Mesenchymal stem cell (in vitro differentiated cells and primary cell): ENCODE measurements around the gene RMND1.

Experiments
- DNase-seq: peaks from one replicate; pipeline ENCODE4 v3.0.0-alpha.2; 2013
- H2AFZ ChIP-seq: one replicate; pipeline ENCODE4 v1.6.1; 2013; ENCODE audit warnings: low read depth, mild to moderate bottlenecking, control low read depth, inconsistent platforms, low read length, moderate library complexity
- H2AK5ac ChIP-seq: 2 replicates; pipeline ENCODE4 v1.6.1; 2013; ENCODE audit warnings: low read length, moderate library complexity, mild to moderate bottlenecking, inconsistent platforms; ENCODE audit not compliant: severe bottlenecking
- H2BK120ac ChIP-seq: one replicate; pipeline ENCODE4 v1.6.1; 2013; ENCODE audit warnings: low read depth, mild to moderate bottlenecking, inconsistent platforms, low read length, moderate library complexity
- H2BK12ac ChIP-seq, 2 experiments: one replicate each; pipeline ENCODE4 v1.6.1; 2013; ENCODE audit warnings: inconsistent platforms in 2 of 2, low read length in 2 of 2, mild to moderate bottlenecking in 2 of 2, moderate library complexity in 2 of 2, control low read depth in 1 of 2
- H2BK15ac ChIP-seq: one replicate; pipeline ENCODE4 v1.6.1; 2013; ENCODE audit warnings: mild to moderate bottlenecking, low read depth, inconsistent platforms; ENCODE audit not compliant: poor library complexity, severe bottlenecking
- H2BK5ac ChIP-seq: 2 replicates; pipeline ENCODE4 v1.6.1; 2013; ENCODE audit warnings: low read depth, mild to moderate bottlenecking, low read length, control low read depth, inconsistent platforms; ENCODE audit not compliant: poor library complexity, severe bottlenecking
- H3K14ac ChIP-seq, 2 experiments: one replicate each; pipeline ENCODE4 v1.6.1; 2013; ENCODE audit warnings: inconsistent platforms in 2 of 2, low read length in 2 of 2, control low read depth in 1 of 2, mild to moderate bottlenecking in 1 of 2, moderate library complexity in 1 of 2
- H3K18ac ChIP-seq, 2 experiments: one replicate each; pipeline ENCODE4 v1.6.1; 2013; ENCODE audit warnings: inconsistent platforms in 2 of 2, low read length in 2 of 2, control low read depth in 1 of 2, low read depth in 1 of 2, mild to moderate bottlenecking in 1 of 2
- H3K23ac ChIP-seq, 2 experiments: one replicate each; pipeline ENCODE4 v1.6.1; 2013; ENCODE audit warnings: inconsistent platforms in 2 of 2, low read length in 2 of 2, mild to moderate bottlenecking in 2 of 2, moderate library complexity in 2 of 2, control low read depth in 1 of 2
- H3K27ac ChIP-seq: 2 replicates; pipeline ENCODE4 v1.5.1; 2013; ENCODE audit warnings: mild to moderate bottlenecking, moderate library complexity, low read length, control low read depth, inconsistent platforms; ENCODE audit not compliant: poor library complexity, severe bottlenecking
- H3K27me3 ChIP-seq, 2 experiments: 2 replicates each; pipeline versions ENCODE4 v1.6.1 to v1.7.0; 2013; ENCODE audit warnings: low read length in 2 of 2, mild to moderate bottlenecking in 2 of 2, moderate library complexity in 2 of 2, control low read depth in 1 of 2, inconsistent platforms in 1 of 2; ENCODE audit not compliant: control insufficient read depth in 1 of 2, insufficient read depth in 1 of 2
- H3K36me3 ChIP-seq, 2 experiments: 2 replicates each; pipeline versions ENCODE4 v1.6.1 to v1.7.0; 2013; ENCODE audit warnings: low read length in 2 of 2, control low read depth in 1 of 2, inconsistent platforms in 1 of 2, low read depth in 1 of 2, mild to moderate bottlenecking in 1 of 2; ENCODE audit not compliant: insufficient read depth in 2 of 2, control insufficient read depth in 1 of 2
- H3K4ac ChIP-seq, 2 experiments: one replicate each; pipeline ENCODE4 v1.6.1; 2013; ENCODE audit warnings: inconsistent platforms in 2 of 2, low read length in 2 of 2, mild to moderate bottlenecking in 2 of 2, moderate library complexity in 2 of 2, control low read depth in 1 of 2, low read depth in 1 of 2
- H3K4me1 ChIP-seq: 2 replicates; pipeline ENCODE4 v1.6.1; 2013; ENCODE audit warnings: low read depth, low read length, control low read depth; ENCODE audit not compliant: control insufficient read depth, insufficient read depth
- H3K4me2 ChIP-seq: 2 replicates; pipeline ENCODE4 v1.6.1; 2013; ENCODE audit warnings: low read length, mild to moderate bottlenecking, inconsistent platforms; ENCODE audit not compliant: poor library complexity, severe bottlenecking
- H3K4me3 ChIP-seq, 2 experiments: 2 replicates each; pipeline versions ENCODE4 v1.5.1 to v1.7.0; 2013; ENCODE audit warnings: low read length in 2 of 2, mild to moderate bottlenecking in 2 of 2, control low read depth in 1 of 2, low read depth in 1 of 2; ENCODE audit not compliant: insufficient read depth in 1 of 2
- H3K79me1 ChIP-seq: replicated peaks from 2 replicates; pipeline ENCODE4 v1.6.1; 2013; ENCODE audit warnings: mild to moderate bottlenecking, control low read depth, low read length, inconsistent platforms; ENCODE audit not compliant: poor library complexity, severe bottlenecking
- H3K9ac ChIP-seq: 2 replicates; pipeline ENCODE4 v1.7.0; 2013; ENCODE audit warnings: mild to moderate bottlenecking, low read length, moderate library complexity
- H3K9me3 ChIP-seq: 2 replicates; pipeline ENCODE4 v1.7.0; 2013; ENCODE audit warnings: mild to moderate bottlenecking, low read length; ENCODE audit not compliant: control insufficient read depth
- H4K8ac ChIP-seq: one replicate; pipeline ENCODE4 v1.6.1; 2013; ENCODE audit warnings: inconsistent platforms, mild to moderate bottlenecking, low read length, moderate library complexity
- H4K91ac ChIP-seq: one replicate; pipeline ENCODE4 v1.6.1; 2013; ENCODE audit warnings: mild to moderate bottlenecking, low read length, inconsistent platforms
- WGBS: methylation state at CpG from one replicate; pipeline ENCODE4 v1.1.7; 2013; ENCODE audit warnings: mixed read lengths; 5-methylcytosine and 5-hydroxymethylcytosine counted together

Gene RMND1

DNA sequence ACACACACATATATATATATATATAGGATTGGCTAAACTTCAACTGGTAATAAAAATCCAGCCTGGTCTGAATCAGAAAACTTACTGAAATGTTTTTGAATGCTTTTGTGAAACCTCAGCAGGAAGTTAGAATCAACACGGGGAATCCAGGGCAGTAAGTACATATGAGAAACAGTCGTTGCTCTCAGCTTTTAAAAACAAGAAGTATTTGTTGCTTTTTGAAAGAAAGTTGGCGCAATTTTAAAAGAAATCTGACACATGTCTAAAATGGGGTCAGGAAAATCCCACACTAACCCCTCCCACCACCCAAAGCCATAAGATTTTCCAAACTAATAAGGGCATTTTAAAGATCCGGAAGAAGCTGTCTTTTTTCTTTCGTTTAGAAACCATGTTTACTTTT, 30.4 kb upstream of the RMND1 start:
- 69% methylated on average over 4 of the region's 5 CpGs for WGBS
- no peak overlapping the region for H2AK5ac ChIP-seq
- no peaks in the 10 kb centered on the region for H3K79me1 ChIP-seq
- no peaks in the 10 kb centered on the region for H3K36me3 ChIP-seq
- H2BK12ac ChIP-seq: no peak overlapping the region
- peak overlapping the region in 1 of 2 experiments; percentile 57 for H3K4me3 ChIP-seq
- no peak for DNase-seq
- H2AFZ ChIP-seq: no peak overlapping the region
- H3K9me3 ChIP-seq: no peaks in the 10 kb centered on the region
- H2BK120ac ChIP-seq: no peak overlapping the region
- H2BK15ac ChIP-seq: no peak overlapping the region
- no peak overlapping the region for H3K27ac ChIP-seq
- H3K4me1 ChIP-seq: no peaks in the 10 kb centered on the region
- no peaks in the 10 kb centered on the region for H3K27me3 ChIP-seq
- no peak overlapping the region for H3K23ac ChIP-seq
- H3K4ac ChIP-seq: no peak overlapping the region
- H3K4me2 ChIP-seq: no peak overlapping the region
- H3K14ac ChIP-seq: no peak overlapping the region
- no peak overlapping the region for H4K8ac ChIP-seq
- H4K91ac ChIP-seq: no peak overlapping the region
- H2BK5ac ChIP-seq: no peak overlapping the region
- peak overlapping the region; percentile 84 for H3K9ac ChIP-seq
- no peak overlapping the region for H3K18ac ChIP-seq

DNA sequence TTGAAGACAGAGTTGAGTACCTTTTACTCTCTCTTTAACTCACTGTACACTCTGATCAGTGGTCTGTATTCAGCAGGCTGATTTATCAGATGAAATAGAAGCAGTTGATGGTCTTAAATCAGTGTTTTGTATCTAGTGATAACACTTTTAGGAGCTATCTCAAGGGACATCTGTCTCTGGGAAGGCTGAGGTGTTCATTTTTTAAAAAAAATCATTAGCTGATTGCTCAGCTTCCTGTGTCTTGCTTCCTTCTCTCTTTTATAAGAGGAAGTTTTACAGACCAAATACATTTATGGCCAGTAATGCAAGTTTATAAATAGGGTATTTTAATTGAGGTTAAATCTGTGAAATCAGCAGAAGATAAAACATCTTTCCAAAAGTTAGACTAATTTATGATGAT, 29.9 kb upstream of the RMND1 start:
- Histone ChIP-seq H3K9me3 (no peaks in the 10 kb centered on the region), H3K79me1 (no peaks in the 10 kb centered on the region), H2BK12ac (no peak overlapping the region), H4K91ac (no peak overlapping the region), H3K4ac (no peak overlapping the region), H3K4me3 (no peak overlapping the region), H3K27me3 (no peaks in the 10 kb centered on the region), H3K18ac (no peak overlapping the region), H3K4me1 (no peaks in the 10 kb centered on the region), H2BK120ac (no peak overlapping the region), H3K36me3 (no peaks in the 10 kb centered on the region), H3K9ac (peak overlapping the region; percentile 35), H3K27ac (no peak overlapping the region), H3K23ac (no peak overlapping the region), H2AK5ac (no peak overlapping the region), H2BK5ac (no peak overlapping the region), H3K14ac (no peak overlapping the region), H4K8ac (no peak overlapping the region), H2AFZ (no peak overlapping the region), H2BK15ac (no peak overlapping the region), H3K4me2 (no peak overlapping the region)
- no peak for DNase-seq

DNA sequence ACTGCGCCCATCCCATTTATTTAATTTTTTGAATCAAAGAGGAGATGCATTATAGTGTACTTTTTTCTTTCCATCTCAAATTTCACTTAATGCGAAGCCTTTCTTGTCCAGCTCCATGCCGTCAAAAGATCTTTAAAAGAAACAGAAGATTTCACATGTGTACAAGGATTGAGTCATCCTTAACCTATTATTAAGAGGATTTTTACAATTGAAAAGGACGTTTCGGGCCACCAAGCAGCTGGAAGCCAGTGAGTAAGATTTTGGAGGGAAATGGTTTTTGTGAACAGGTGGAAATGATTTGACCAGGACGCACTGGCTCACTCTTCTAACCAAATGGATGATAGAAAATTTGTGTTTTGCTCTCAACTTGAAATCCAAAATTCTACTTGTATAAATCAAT, 26.7 kb upstream of the RMND1 start:
- no peak overlapping the region for H4K91ac ChIP-seq
- no peak overlapping the region for H3K18ac ChIP-seq
- peaks cover 2% of the 10 kb centered on the region for H3K4me1 ChIP-seq
- no peaks in the 10 kb centered on the region for H3K9me3 ChIP-seq
- H3K4me3 ChIP-seq: no peak overlapping the region
- H3K27ac ChIP-seq: no peak overlapping the region
- no peak overlapping the region for H3K4me2 ChIP-seq
- no peak overlapping the region for H3K14ac ChIP-seq
- H3K4ac ChIP-seq: no peak overlapping the region
- 100% methylated on average over 2 of the region's 6 CpGs for WGBS
- H3K27me3 ChIP-seq: no peaks in the 10 kb centered on the region
- DNase-seq: no peak
- no peak overlapping the region for H4K8ac ChIP-seq
- no peaks in the 10 kb centered on the region for H3K79me1 ChIP-seq
- no peak overlapping the region for H2BK12ac ChIP-seq
- H3K36me3 ChIP-seq: no peaks in the 10 kb centered on the region
- H3K23ac ChIP-seq: no peak overlapping the region
- H2BK5ac ChIP-seq: no peak overlapping the region
- H3K9ac ChIP-seq: no peak overlapping the region
- no peak overlapping the region for H2AK5ac ChIP-seq
- H2BK120ac ChIP-seq: no peak overlapping the region
- no peak overlapping the region for H2AFZ ChIP-seq
- H2BK15ac ChIP-seq: no peak overlapping the region

DNA sequence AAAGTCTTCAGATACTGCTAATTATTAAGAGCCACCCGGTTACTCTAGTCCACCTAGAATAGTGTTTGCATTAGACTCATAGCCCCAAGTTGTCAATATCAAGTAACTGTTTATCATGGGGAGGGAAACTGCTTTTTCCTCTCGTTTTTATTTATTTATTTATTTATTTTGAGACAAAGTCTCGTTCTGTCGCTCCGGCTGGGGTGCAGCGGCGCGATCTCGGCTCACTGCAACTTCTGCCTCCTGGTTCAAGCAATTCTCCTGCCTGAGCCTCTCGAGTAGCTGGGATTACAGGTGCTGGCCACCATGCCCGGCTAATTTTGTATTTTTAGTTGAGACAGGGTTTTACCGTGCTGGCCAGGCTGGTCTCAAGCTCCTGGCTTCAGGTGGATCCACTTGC, 25.8 kb upstream of the RMND1 start:
- no peaks in the 10 kb centered on the region for H3K36me3 ChIP-seq
- no peak overlapping the region for H3K9ac ChIP-seq
- no peak overlapping the region for H3K23ac ChIP-seq
- no peak overlapping the region for H3K4ac ChIP-seq
- no peak overlapping the region for H2BK120ac ChIP-seq
- no peak overlapping the region for H2BK12ac ChIP-seq
- DNase-seq: no peak
- H3K27me3 ChIP-seq: no peaks in the 10 kb centered on the region
- 97% methylated on average over 11 of the region's 12 CpGs for WGBS
- no peak overlapping the region for H3K14ac ChIP-seq
- H3K4me1 ChIP-seq: peaks cover 2% of the 10 kb centered on the region
- H3K27ac ChIP-seq: no peak overlapping the region
- no peak overlapping the region for H2BK15ac ChIP-seq
- H3K4me3 ChIP-seq: no peak overlapping the region
- no peaks in the 10 kb centered on the region for H3K9me3 ChIP-seq
- H3K18ac ChIP-seq: no peak overlapping the region
- H4K8ac ChIP-seq: no peak overlapping the region
- no peak overlapping the region for H2BK5ac ChIP-seq
- no peak overlapping the region for H2AK5ac ChIP-seq
- no peaks in the 10 kb centered on the region for H3K79me1 ChIP-seq
- H3K4me2 ChIP-seq: no peak overlapping the region
- no peak overlapping the region for H2AFZ ChIP-seq
- H4K91ac ChIP-seq: no peak overlapping the region
